ENCODE results near the gene VPS54. TPM values are rescaled to one million over a fixed set of nuclear protein-coding genes. Genes with fewer than 3 reads are reported as not detected.
A peak's percentile ranks its signal among the peaks of the same experiment; 100 is the strongest.

Gene VPS54
- total RNA-seq, 1 donor from 2014 or later: 27.0 TPM

- no peak for DNase-seq
- Histone ChIP-seq H3K27ac (no peak overlapping the region), H3K36me3 (peaks cover 82% of the 10 kb centered on the region), H3K27me3 (no peaks in the 10 kb centered on the region), H3K4me3 (no peak overlapping the region), H3K9me3 (no peaks in the 10 kb centered on the region), H3K4me1 (peaks cover 21% of the 10 kb centered on the region)
- peak; percentile 89 for ATAC-seq
- intact Hi-C loops (cut with DNase I): no loop called here
- peak; percentile 62 for TF ChIP-seq CTCF (IDR thresholded peaks at IDR 0.05)
These were observed 157.9 kb downstream of the VPS54 start for GRCh38 chr2:63861220-63861822.

DNA sequence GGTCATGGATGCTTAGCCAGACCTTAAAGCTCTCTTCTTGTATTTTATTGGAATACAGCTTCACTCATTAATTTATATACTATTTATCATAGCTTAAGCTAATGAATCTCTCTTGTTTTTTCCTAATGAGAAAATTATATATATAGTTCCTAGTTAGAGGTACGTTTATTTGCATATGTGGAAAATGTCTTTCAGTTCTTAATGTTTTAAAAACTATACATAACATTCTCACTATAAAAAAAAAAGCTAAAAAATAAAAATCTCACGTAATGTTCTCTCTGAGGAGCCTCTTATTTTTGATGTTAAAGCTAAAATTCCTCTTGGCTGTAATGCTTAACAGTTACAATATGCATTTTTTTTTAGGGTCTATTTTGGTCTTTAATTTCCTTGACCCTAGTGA is 160.9 kb downstream of the VPS54 start:
- TF ChIP-seq CTCF (IDR thresholded peaks at IDR 0.05): no peak
- no peak for ATAC-seq
- intact Hi-C loops (cut with DNase I): loop anchor here (10.0 kb wide), 1 partner anchor 163 kb away; no protein-coding TSS in a partner anchor
- Histone ChIP-seq H3K36me3 (peaks cover 64% of the 10 kb centered on the region), H3K4me1 (peaks cover 31% of the 10 kb centered on the region), H3K4me3 (no peak overlapping the region), H3K27me3 (no peaks in the 10 kb centered on the region), H3K9me3 (no peaks in the 10 kb centered on the region), H3K27ac (no peak overlapping the region)
- DNase-seq: no peak

DNA sequence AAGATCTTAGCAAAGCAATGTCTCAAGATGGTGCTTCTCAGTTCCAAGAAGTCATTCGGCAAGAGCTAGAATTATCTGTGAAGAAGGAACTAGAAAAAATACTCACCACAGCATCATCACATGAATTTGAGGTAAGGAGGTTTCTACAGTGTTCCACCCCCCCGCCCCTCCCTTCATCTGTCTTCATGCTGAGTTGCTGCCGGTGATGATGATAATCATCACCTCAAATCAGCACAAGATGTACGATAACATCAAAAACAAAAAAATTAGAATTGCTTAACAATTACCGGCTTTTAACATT is 163.0 kb downstream of the VPS54 start:
- Histone ChIP-seq H3K4me1 (peaks cover 25% of the 10 kb centered on the region), H3K27ac (peak overlapping the region; percentile 60), H3K36me3 (peaks cover 45% of the 10 kb centered on the region), H3K27me3 (no peaks in the 10 kb centered on the region), H3K4me3 (no peak overlapping the region), H3K9me3 (no peaks in the 10 kb centered on the region)
- intact Hi-C loops (cut with DNase I): loop anchor here (10.0 kb wide), 1 partner anchor 161 kb away; no protein-coding TSS in a partner anchor
- no peak for DNase-seq
- ATAC-seq: peak; percentile 73
- no peak for TF ChIP-seq CTCF (IDR thresholded peaks at IDR 0.05)

DNA sequence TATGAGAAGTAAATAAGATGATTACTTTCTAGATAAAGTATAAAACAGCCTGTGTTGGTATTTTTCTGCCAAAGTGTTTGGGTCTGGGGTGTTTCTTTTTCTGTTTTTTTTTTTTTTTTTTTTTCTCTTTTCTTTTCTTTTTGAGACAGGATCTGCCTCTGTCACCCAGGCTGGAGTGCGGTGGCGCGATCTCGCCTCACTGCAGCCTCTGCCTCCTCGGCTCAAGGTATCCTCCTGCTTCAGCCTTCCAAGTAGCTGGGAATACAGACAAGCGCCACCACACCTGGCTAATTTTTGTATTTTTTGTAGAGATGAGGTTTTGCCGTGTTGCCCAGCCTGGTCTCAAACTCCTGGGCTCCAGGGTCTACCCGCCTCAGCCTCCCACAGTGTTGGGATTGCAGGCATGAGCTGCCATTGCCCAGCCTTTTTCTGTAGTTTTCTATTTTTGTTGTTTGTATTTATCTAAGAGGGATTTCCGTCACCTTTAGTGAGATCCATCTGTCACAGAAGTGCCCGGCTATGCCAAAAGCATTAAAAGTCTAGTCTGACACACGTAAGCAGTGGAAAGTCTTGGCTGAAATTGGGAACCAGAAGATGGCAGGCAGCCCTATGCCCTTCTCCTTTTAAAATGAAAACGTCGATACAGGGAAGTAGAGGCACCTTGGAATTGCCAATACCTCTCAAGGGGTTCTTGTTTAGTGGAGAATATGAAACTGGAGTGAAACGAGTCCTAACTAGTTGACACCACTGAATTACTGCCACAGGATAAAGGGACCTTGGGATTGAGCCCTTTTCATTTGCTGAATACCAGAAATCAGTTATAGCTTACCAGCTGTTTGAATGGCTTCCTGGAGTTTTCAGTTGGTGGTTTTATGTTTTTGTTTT is 163.6 kb downstream of the VPS54 start:
- peak; percentile 9 for ATAC-seq
- intact Hi-C loops (cut with DNase I): loop anchor here (10.0 kb wide), 1 partner anchor 161 kb away; no protein-coding TSS in a partner anchor
- no peak overlapping the region for H3K4me3 ChIP-seq
- H3K27me3 ChIP-seq: no peaks in the 10 kb centered on the region
- DNase-seq: no peak
- H3K4me1 ChIP-seq: peaks cover 21% of the 10 kb centered on the region
- peak overlapping the region; percentile 60 for H3K27ac ChIP-seq
- no peaks in the 10 kb centered on the region for H3K9me3 ChIP-seq
- no peak for TF ChIP-seq CTCF (IDR thresholded peaks at IDR 0.05)
- peaks cover 42% of the 10 kb centered on the region for H3K36me3 ChIP-seq

DNA sequence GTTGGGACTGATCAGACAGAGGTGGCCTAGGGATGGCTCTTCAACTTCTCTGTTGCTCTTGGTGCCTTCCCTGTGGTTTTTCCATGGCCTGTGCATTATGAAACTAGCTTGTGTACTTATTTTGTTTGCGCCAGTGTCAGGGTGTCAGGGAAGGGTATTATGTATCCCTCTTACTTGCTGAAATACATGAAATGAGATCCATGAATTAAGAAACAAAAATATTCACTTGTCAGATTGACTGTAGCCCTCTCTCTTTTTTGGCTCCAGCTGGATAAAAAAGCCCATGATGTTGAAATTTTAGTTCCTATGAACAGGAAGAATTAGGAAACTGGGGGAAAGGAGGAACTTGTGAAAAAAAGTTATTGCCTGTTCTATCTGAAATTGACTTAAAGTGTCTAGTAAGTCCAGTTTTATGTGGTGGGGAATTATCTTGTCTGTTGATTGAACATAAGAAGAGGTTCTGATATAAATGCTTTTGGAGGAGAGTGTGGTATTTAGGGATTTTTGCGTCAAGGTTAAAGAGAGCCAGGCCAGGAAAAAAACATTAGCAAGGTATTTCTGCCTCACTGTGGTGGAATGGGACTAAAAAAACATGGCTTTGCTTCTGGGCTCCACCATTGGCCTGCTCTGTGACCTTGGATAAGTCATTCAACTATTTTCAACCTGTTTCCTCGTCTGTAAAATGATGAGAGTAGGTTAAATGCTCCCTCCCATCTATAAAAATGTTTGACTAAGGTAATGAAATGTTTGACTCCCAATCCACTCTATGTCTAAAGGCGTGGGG is 165.5 kb downstream of the VPS54 start:
- ATAC-seq (peak; percentile 33), DNase-seq (no peak)
- H3K27ac ChIP-seq: peak overlapping the region; percentile 53
- no peaks in the 10 kb centered on the region for H3K27me3 ChIP-seq
- intact Hi-C loops (cut with DNase I): loop anchor here (10.0 kb wide), 1 partner anchor 159 kb away; no protein-coding TSS in a partner anchor
- peaks cover 34% of the 10 kb centered on the region for H3K4me1 ChIP-seq
- peaks cover 22% of the 10 kb centered on the region for H3K36me3 ChIP-seq
- TF ChIP-seq CTCF (IDR thresholded peaks at IDR 0.05): no peak
- H3K4me3 ChIP-seq: no peak overlapping the region
- H3K9me3 ChIP-seq: no peaks in the 10 kb centered on the region
